DMS 273 treated with DMSO at 0.1 percent for 48 hours (cell line): ENCODE measurements around the gene RPL27A.

Experiments
- DNase-seq: peaks from one replicate; lab custom pipeline; 2025; lab: John Stamatoyannopoulos, UW

The RPL27A gene

DNA sequence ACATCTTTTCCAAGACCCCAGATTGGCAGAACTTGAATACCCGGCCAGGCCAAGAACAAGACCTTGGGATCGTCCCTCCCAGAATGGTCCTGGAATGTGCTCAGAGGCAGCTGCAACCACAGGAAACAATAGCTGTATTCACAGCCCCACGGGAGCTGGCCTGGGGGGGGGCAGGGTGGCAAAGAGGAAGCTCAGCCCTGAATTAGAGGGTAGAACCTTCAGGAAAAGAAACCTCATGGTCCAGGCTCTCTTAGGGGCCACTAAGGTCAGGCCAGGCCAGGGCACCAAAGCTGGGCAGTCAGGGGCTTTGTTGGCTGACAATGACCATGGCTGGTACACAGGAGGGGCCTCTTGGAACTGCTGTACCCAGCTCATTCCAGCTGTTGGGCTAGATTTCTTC is 17.3 kb downstream of the RPL27A start:
- DNase-seq: no peak

DNA sequence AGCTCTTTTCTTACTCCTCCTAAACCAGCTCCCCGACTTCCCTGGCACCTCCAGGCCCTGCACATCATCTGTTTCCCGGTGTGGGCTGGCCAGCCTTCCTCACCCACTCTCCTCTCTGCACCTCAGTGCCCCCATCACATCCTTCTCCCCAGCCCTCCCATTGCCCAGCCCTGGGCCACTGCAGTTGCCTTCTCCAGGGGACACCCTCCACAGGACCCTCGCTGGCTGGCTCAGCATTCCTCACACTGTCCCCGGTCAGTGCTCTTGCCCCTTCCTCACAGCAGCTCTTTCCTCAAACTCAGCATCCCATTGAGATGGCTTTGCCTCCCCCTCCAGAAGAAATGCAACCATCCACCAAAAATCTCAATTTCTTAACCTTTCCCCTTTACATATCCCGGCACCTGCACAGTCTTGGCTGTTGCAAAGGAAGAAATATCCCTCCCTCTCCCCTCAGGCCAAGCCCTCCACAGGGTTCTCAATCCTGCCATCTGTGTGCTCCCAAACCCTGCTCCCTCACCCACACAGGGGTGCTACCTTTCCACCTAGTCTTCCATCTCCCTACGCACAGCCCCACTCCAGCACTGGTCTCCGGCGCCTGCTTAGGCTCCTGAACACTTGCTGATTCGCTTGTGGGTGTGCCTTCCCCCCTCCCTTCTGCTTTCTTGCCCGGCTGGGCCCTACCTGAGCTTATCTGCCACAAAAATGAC is 19.5 kb downstream of the RPL27A start:
- DNase-seq: no peak

DNA sequence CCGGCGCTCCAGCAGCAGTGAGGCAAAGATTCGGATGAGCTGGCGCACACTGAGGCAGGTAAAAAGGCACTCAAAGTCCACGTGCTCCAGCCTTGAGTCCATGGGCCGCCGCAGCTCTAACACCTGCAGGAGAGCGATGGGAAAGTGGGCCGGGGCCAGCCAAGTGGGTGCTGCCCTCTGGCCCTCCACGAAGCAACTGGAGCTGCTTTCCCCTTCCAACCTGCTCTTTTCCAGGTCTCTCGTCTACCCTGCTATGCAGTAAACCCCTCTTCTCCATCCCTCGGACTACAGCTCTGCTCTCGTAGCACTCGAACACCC is 20.0 kb downstream of the RPL27A start:
- no peak for DNase-seq

DNA sequence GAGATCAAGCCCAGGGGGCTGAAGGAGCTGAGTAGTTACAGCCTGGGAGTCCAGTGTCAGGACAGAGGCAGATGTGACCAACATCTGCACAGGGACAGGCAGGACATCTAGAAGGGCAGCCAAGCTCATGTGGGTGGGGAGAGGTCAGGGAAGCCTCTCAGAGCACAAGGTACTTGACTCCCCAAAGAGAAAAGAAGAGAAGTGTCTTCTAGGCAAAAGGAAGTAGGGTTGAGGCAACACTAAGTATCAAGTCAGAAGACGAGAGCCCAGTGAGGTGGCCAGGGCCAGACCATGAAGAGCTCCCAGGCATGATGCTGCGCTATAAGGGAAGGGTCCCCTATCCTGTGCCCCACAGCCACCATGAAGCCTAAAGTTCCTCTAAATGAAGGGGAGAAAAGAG is 21.5 kb downstream of the RPL27A start:
- DNase-seq: no peak

DNA sequence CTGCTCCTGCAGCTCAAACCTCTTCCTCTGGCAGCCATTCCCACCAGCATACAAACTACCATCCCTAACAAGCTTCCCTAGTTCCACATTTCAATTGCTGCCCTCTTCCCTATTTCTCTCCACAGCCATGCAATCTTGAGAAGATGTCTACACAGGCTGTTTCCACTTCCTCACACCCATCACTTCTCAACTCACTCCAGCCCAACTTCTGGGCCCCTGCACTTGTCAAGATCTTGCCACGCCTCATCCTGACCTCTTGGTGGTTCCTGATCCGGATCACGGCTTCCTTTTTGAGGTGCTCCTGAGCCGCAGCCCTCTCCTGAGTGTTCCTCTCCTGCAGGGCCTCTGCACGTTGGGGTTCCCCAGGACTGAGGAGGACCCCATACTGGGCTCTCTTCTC is 22.6 kb downstream of the RPL27A start:
- no peak for DNase-seq

DNA sequence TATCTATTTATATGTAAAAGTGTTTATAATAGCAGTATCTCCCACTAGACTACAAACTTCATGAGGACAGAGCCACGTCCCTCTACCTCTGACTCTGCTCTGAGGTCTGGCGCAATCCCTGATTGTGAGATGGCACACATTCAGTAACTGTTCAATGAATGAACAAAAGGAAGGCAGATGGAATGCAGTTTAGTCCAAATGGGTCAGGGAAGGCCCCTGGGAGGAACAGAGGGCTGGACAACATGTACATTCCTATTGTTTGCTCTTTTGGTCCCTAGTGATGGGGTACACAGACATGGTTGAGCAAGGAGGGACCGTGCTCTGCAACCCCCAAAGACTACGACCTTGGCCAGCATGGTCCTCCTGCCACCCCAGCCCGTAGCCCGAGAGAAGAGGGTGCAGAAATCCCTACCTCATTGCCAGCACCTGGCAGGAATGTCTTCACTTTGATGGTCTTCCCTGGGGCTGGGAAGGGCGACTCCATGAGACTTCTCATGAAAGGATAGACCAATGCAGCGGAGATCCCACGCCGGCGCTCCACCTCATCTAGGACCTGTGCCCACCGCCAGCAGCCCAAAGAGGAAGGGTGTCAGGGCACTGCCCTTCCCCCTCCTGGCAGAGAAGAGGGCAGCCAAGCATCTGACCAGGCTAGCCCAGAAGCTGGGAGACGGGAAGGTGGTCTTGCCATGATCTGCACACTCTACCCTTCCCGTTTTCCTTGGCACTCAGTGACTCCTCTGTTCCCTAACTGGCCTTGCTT is 24.3 kb downstream of the RPL27A start:
- no peak for DNase-seq

DNA sequence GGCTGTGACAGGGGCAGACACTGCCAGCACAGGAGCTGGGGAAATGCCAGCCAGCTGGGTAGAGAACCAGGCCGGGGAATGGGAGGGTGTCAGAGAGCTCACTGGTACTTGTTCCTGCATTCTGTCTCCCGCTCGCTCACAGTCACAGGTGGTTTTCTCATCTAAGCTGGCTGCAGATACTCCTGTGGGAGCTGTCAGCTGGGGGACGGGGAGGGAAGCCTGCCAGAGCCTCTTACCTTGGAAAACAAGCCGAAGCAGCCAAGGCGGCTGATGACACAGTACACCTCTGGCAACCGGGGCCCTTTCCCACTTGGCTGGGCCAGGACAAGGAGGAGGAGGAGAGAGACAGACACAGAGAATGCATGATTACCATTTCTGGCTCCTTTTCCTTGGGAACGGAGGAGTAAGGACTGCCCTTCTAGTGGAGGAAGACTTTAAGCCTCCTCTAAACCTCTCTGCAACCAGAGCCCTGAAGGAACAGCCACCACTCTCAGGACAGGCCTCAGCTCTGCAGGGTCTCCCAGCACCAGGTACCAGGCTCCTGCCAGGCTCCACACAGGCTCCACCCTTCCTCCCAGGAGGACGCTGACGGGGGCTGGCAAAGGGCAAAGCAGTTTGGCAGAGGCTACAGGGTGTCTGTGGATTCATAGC is 25.1 kb downstream of the RPL27A start:
- no peak for DNase-seq

DNA sequence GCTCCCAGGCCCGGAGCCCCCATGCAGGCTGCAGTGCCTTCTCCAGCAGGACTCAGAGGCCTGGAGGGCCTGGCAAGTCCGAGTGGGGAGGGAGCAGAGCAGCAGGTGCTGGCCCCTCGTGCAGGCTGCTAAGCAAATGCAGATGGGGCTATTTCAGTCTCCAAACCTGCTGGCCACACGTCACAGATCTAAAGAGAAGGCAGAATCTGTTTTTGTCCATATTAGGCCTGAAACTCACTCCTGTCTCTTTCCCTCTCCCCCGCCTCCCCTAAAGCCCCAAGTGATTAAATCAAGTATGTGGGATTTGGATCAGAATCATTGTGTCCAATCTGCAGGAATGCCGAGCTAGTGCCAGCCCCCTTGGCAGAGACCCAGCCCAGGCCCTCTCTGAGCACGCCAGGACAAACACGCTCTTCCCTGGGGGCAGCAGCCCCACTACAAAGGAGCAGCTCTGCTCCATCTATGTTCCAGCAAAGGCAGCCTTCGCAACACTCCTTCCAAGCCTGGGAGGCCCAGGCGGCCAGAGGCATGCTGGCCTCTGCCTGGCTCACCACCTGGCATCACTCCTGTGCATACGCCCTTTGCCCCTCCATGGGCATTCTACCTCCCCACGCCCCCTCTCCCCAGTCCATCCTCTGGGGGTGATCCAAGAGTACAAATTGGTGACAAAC is 26.5 kb downstream of the RPL27A start:
- DNase-seq: peak; percentile 33

DNA sequence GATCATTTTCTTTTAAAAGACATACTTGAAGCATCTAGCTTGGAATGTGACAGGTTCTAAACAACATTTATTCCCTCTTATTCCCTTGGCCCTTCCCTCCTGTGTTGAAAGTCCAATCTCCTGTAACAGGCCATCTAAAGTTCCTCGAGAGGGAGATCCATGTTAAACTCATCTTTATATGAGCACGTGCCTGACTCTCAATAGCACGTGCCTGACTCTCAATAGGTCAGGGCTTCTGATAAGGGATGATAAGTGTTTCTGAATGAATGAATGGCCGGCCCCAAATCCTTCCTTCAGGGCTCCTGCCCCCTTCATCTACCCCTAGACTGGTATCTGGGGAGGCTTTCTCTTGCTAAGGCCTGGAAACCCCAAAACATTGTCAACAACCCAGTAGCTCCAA is 27.2 kb downstream of the RPL27A start:
- no peak for DNase-seq

DNA sequence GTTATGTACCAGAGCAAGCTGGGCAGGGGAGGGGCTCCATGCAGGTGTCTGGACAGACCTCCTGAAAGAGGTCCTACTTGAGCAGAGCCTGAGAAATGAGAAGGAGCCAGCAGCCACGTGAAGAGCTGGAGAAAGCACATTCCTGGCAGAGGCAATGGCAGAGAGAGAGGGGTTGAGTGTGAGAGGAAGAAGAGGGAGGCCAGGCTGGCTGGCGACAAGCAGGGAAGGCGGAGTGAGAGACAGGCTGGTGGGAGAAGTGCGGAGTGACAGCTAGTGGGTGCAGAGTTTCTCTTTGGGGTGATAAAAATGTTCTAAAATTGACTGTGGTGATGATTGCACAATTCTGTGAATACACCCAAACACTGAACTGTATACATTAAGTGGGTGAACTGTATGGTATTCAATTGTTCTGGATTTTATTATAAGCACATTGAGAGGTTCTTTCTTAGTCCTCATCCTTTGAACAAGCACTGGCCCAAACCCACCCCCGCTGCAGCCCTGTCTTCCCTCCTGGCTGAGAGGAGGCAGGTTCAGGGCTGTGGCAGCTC is 29.4 kb downstream of the RPL27A start:
- DNase-seq: no peak

DNA sequence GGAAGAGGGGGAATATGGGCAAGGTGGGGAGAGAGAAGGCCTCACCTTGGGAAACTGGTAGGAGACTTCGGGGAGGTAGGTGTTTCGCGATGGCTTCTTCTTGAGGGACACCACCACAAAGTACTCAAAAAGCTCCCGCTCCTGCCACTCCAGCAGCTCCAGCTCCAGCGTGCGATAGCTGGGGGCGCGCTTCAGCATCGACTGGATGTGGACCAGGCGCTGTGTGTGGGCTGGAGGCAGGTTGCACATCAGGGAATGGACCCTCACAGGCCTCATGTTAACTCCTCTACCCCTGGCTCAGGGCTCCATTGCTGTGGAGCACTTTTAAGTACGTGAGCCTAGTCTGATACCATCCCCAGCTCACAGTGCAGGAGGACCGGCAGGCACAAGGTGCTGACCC is 29.9 kb downstream of the RPL27A start:
- no peak for DNase-seq

DNA sequence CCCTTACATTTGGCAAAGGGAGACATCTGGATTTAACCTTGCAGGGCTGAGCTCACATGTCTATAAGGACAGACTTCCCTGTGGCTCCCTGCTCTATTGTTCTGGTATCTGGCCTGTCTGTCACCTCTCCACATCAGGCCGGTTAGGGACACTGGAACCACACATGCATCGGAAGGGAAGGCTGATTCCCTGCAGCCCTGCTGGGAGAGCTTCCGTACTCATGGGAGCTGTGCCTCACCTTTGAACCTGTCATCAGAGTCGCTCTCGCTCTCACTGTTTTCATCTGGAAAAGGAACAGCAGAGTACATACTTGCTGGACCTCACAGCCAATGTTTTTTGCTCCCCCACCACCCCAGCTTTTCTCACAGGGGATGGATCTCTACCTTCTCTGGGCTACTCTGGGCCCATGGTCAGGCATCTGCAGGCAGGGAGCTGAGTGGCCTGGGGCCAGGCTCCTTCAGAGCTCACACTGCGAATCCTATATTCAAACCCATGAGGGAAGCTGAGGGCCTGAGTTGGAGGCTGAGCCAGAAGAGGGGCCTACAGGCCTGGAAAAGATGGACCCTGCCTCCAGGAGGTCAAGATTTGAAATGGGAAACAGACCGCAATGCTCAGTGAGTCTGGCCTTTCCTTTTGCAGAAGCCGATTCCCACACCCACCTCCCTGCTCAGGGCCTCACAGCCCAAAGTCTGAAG is 31.3 kb downstream of the RPL27A start:
- DNase-seq: no peak

DNA sequence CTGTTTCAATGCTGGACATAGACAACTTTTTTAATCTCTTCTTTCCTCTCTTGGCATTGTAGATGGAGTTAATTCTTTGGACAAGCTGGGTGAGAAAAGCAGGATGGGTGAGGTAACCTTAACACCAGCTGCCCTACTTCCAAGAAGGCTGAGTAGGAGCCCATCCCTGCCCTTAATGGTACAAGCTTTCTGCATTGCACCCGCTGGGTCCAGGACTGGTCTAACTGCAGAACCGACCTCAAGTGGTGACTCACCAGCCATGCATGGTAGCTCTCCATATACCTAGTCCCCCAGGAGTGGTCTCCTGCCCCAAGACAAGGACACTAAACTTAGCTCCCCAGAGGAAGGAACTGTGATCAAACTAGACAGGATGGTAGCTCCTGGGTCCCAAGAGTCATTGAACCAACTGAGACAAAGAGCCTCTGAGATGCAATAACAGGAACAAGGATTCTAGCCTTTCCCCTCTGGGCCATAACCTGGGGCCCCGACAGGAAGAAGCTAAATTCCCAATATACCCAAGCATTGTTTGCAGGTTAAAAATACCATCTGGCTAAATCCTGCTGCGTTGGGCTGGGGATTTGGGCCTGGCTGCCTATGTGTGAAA is 32.1 kb downstream of the RPL27A start:
- DNase-seq: no peak

DNA sequence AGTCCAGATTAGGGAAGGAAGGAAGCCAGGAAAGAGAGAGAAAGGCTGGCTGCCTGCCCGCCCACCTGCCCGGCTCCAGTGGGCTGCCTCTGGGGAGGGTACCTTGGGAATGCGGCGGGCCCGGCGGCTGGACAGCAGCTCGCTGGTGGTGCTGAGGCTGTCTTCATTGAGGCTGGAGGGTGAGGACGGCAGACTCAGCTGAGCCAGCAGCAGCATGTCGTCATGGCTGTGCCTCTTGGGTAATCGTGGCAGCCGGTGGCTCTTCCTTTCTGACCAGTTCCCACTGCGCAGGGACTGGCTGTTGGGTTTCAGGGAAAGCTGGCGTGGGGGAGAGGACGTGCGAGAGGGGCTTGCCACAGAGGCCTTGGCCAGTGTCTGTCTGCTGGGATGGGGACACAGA is 32.9 kb downstream of the RPL27A start:
- DNase-seq: no peak

DNA sequence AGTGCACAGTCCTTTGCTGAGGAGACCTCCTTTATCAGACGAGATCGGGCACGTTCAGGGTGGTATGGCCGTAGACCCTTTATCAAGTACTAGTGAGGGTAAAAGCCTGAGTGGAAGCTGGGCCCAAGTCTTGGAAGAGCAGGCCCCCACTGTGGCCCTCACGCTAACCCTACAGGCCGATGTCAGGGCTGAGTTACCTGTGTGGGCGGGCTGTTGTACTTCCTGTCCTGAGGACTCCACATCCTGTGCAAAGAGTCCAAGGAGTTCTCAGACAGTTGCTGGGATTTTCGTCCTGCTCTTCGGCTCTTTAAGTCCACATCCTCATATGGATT is 34.9 kb downstream of the RPL27A start:
- no peak for DNase-seq

DNA sequence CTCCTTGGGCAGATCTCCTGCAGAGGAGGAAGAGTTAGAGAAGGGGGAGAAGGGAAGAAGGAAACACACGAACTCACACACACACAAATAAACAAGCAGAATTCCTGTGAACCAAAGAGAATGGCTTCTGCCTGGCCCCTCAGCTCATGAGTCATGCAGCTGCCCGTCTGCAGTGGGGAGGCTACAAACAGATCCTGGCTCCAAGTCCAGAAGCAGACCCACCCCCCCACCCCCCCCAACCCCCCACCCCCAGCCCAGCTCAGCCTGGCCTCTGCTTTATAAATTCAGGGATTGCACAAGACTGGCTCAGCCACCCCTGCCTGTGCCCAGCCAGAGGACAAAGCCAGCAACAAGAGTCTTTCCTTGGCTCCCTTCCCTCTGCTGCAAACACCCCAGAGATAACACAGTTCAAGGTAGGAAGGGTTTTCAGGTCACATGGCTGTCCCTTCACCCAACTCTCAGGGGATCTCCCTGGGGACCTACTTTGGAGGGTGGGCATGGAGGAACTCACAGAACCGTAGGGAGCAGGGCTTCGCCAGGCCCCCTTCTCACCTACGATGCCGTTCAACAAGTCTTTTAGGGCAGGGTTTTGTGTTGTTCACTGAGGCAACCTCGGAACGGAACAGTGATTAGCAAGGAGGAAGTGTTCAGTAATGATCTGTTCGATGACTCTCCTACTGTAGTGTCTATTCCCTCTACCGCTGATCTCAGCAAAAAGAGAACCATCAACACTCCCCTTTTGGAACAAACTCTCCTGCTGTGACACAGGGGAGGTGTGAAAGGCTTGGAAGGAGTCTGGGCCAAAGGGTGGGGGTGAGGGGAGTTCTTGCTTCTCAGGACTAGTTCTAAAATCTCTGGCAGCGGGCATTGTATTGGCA is 35.5 kb downstream of the RPL27A start:
- DNase-seq: no peak

DNA sequence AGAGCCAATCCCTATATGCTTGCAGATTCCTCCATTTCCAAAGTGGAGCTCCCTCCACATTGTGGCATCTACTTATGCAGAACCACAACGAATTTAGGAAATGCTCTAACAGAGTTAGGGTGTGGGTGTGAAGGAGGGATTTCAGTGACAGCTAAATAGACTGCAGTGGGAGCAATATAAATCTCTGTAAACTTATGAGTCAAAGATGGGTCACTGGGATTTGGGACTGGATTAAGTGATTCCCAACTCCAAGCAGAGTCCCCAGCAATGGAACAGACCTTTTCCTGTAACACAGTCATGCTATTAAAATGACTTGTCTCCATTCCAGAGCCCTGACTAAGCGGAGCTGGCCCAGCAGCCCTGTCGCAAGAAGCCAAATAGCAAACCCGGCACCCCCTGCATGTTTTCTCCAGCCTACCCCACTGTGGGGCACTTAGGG is 36.6 kb downstream of the RPL27A start:
- DNase-seq: no peak

DNA sequence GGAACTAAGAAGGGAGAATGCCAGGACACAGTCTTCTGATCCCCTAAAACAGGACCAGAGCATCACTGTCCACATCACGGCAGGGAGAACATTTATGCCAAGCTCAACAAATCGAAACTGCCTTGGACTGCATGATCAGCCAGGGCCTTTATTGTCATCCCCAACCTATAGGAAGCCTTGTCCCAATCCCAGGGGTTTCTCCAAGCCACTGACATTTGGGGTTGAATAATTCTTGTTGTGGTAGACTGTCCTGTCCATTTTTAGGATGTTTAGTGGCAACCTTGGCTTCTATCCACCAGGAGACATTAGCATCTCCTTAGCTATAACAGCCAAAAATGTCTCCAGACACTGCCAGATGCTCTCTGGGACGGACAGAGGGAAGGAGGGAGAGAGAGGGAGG is 37.1 kb downstream of the RPL27A start:
- no peak for DNase-seq

DNA sequence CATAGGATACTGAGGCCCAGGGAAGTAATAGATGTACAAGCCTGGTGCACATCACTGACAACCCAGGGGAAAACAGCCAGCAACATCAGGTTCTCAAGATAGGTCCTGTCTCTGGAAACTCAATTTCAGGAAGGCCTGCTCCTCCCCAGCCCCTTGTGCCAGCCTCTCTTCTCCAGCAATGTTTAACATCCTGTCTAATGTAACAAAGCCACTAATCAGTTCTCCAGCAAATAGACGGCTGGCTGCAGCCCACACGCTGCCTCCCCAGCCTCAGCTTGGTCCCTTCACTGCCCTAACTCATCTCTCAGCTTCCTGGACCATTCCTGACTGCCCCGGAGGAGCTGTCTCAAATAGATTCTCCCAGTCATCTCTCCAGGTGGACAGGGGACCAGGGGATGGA is 37.8 kb downstream of the RPL27A start:
- no peak for DNase-seq

DNA sequence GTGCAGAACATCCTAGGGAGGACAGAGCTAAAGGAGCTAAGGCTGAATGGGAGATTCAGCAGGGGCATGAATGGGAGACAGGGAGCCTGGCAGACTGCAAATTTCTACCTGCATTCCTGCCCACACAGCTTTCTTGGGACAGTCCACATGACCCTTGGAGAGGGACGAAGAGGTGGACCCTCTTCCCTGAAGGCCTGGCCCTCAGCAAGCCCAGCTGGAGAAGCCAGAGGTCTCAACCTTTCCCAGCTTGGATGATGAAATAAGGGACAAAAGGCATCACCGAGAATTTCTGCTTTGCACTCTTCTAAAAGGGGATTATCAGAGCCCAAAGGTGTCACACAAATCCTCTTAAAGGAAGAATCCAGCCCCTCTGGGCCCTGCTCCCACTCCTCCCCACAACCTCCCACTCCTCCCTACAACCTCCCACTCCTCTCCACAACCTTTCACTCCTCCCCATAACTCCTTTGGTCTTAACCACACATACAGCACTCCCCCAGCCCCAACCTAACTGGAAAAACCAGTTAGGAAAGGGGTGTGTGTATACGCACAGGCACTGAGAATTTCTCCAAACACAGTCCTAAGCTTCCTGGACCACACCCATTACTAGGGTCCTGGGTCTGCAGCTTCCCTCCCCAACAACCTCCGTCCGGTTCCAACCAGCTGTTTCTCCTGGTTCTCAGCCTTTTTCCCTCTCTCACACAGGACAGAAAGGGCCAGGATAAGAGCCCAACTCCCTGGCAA is 38.4 kb downstream of the RPL27A start:
- DNase-seq: no peak
